CD8-positive, alpha-beta memory T cell (primary cell): ENCODE results near the gene CAP2. TPM values are rescaled to one million over a fixed set of nuclear protein-coding genes. Genes with fewer than 3 reads are reported as not detected.
"Not testable (repeated sequence)": the region's sequence is repeated elsewhere in the genome, so short reads cannot be mapped to it uniquely, and the experiment has no call there.

Experiments
- CTCF ChIA-PET: fragments of 350-600 bp; sonication (Branson Sonifier 250); formaldehyde crosslinking; loops from one replicate; lab custom pipeline; 2021; ENCODE audit warnings: antibody characterized with exemption; lab: Charles Lee
- POLR2A ChIA-PET: fragments of 350-600 bp; sonication (Branson Sonifier 250); formaldehyde crosslinking; loops from one replicate; lab custom pipeline; 2021; ENCODE audit warnings: antibody characterized with exemption; lab: Charles Lee
- DNase-seq, 5 donors: peaks; one replicate each; pipeline versions ENCODE4 v3.0.0 to v3.0.0-alpha.2; 2020 to 2022; ENCODE audit warnings: mixed read lengths in 1 of 5
- H3K27ac ChIP-seq: one replicate; pipeline ENCODE4 v1.7.0; 2013; ENCODE audit warnings: low read depth, mild to moderate bottlenecking, low read length, moderate library complexity
- H3K27me3 ChIP-seq: 2 replicates; pipeline ENCODE4 v1.7.0; 2013; ENCODE audit warnings: low read length, mild to moderate bottlenecking; ENCODE audit not compliant: insufficient read depth, poor library complexity, severe bottlenecking
- H3K36me3 ChIP-seq: 2 replicates; pipeline ENCODE4 v1.7.0; 2013; ENCODE audit warnings: mild to moderate bottlenecking, low read length, moderate library complexity; ENCODE audit not compliant: insufficient read depth
- H3K4me1 ChIP-seq: 2 replicates; pipeline ENCODE4 v1.7.0; 2013; ENCODE audit warnings: mild to moderate bottlenecking, low read length, moderate library complexity; ENCODE audit not compliant: insufficient read depth
- H3K4me3 ChIP-seq: 2 replicates; pipeline ENCODE4 v1.7.0; 2013; ENCODE audit warnings: mild to moderate bottlenecking, low read length
- H3K9me3 ChIP-seq: 2 replicates; pipeline ENCODE4 v1.7.0; 2013; ENCODE audit warnings: mild to moderate bottlenecking, low read length
- H3K27ac Mint-ChIP-seq, 8 donors: one replicate each; pipeline ENCODE4 v1.8.0; 2020 to 2021; ENCODE audit warnings: mixed read lengths in 8 of 8, mild to moderate bottlenecking in 6 of 8, inconsistent platforms in 3 of 8, moderate library complexity in 3 of 8
- H3K27me3 Mint-ChIP-seq, 2 donors: one replicate each; pipeline ENCODE4 v1.8.0; 2020 to 2021; ENCODE audit warnings: mixed read lengths in 2 of 2, mild to moderate bottlenecking in 1 of 2, moderate library complexity in 1 of 2
- H3K36me3 Mint-ChIP-seq, 3 donors: one replicate each; pipeline ENCODE4 v1.8.0; 2020 to 2021; ENCODE audit warnings: mixed read lengths in 3 of 3, inconsistent platforms in 1 of 3, mild to moderate bottlenecking in 1 of 3
- H3K4me1 Mint-ChIP-seq, 3 donors: one replicate each; pipeline ENCODE4 v1.8.0; 2020 to 2021; ENCODE audit warnings: mixed read lengths in 3 of 3, inconsistent platforms in 1 of 3, mild to moderate bottlenecking in 1 of 3
- H3K4me3 Mint-ChIP-seq, 7 donors: one replicate each; pipeline ENCODE4 v1.8.0; 2020 to 2021; ENCODE audit warnings: mixed read lengths in 7 of 7, mild to moderate bottlenecking in 6 of 7, moderate library complexity in 4 of 7, inconsistent platforms in 2 of 7
- H3K9me3 Mint-ChIP-seq, 5 donors: one replicate each; pipeline ENCODE4 v1.8.0; 2020 to 2022; ENCODE audit warnings: mixed read lengths in 5 of 5, mild to moderate bottlenecking in 3 of 5, moderate library complexity in 2 of 5, inconsistent platforms in 1 of 5
- polyA plus RNA-seq: library from polyadenylated mRNA; unstranded; fragments of 300-500 nt; fragmentation: Illumina TruSeq; gene quantifications from one replicate; pipeline ENCODE4 v1.2.3, GENCODE V29; 2021
- total RNA-seq, 2 experiments: library from RNA; stranded (reverse); gene quantifications; one replicate each; pipeline ENCODE4 v1.2.3, GENCODE V29; 2021

The CAP2 gene
- total and polyA plus RNA-seq, 3 experiments from 2014 or later: 1.0 TPM; not detected in 2

GRCh38 chr6:17429383-17430061, 36.1 kb downstream of the CAP2 start:
- no peak overlapping the region for H3K4me3 Mint-ChIP-seq
- no peaks in the 10 kb centered on the region for H3K4me1 Mint-ChIP-seq
- no peak overlapping the region for H3K27ac Mint-ChIP-seq
- Histone ChIP-seq H3K4me1 (no peaks in the 10 kb centered on the region), H3K27me3 (no peaks in the 10 kb centered on the region), H3K27ac (no peak overlapping the region), H3K36me3 (no peaks in the 10 kb centered on the region), H3K9me3 (no peaks in the 10 kb centered on the region), H3K4me3 (no peak overlapping the region)
- peaks cover 7 to 8% of the 10 kb centered on the region in 2 donors for H3K27me3 Mint-ChIP-seq
- no peaks in the 10 kb centered on the region for H3K9me3 Mint-ChIP-seq
- CTCF ChIA-PET: no interaction called here
- POLR2A ChIA-PET: no interaction called here
- no peaks in the 10 kb centered on the region for H3K36me3 Mint-ChIP-seq
- DNase-seq: no peak

GRCh38 chr6:17431581-17431980, 38.2 kb downstream of the CAP2 start:
- no peaks in the 10 kb centered on the region for H3K27me3 ChIP-seq
- Mint-ChIP-seq H3K27ac (peak overlapping the region in 1 of 8 donors; percentile 72), H3K4me1 (no peaks in the 10 kb centered on the region), H3K9me3 (no peaks in the 10 kb centered on the region), H3K4me3 (no peak overlapping the region), H3K27me3 (peaks cover 6 to 8% of the 10 kb centered on the region in 2 donors), H3K36me3 (no peaks in the 10 kb centered on the region)
- DNase-seq: no peak
- ChIA-PET POLR2A (no interaction called here), CTCF (no interaction called here)
- H3K27ac ChIP-seq: no peak overlapping the region
- no peaks in the 10 kb centered on the region for H3K4me1 ChIP-seq
- H3K4me3 ChIP-seq: no peak overlapping the region
- H3K36me3 ChIP-seq: no peaks in the 10 kb centered on the region
- no peaks in the 10 kb centered on the region for H3K9me3 ChIP-seq

- H3K9me3 Mint-ChIP-seq: no peaks in the 10 kb centered on the region
These were observed 39.0 kb downstream of the CAP2 start for GRCh38 chr6:17432356-17432755.

GRCh38 chr6:17439243-17439993, 46.0 kb downstream of the CAP2 start:
- Mint-ChIP-seq H3K36me3 (no peaks in the 10 kb centered on the region), H3K9me3 (no peaks in the 10 kb centered on the region)
- POLR2A ChIA-PET: no interaction called here

More at GRCh38 chr6:17432356-17432755, 39.0 kb downstream of the CAP2 start:
- Histone ChIP-seq H3K36me3 (no peaks in the 10 kb centered on the region), H3K27ac (no peak overlapping the region), H3K4me3 (no peak overlapping the region), H3K9me3 (no peaks in the 10 kb centered on the region), H3K27me3 (no peaks in the 10 kb centered on the region), H3K4me1 (no peaks in the 10 kb centered on the region)
- POLR2A ChIA-PET: no interaction called here
- CTCF ChIA-PET: no interaction called here
- Mint-ChIP-seq H3K4me1 (no peaks in the 10 kb centered on the region), H3K27me3 (peaks cover 3 to 8% of the 10 kb centered on the region in 2 donors), H3K27ac (no peak overlapping the region), H3K4me3 (no peak overlapping the region), H3K36me3 (no peaks in the 10 kb centered on the region)
- DNase-seq: no peak

GRCh38 chr6:17440811-17441210, 47.4 kb downstream of the CAP2 start:
- DNase-seq, H3K9me3 ChIP-seq, H3K4me3 Mint-ChIP-seq, CTCF ChIA-PET, H3K27me3 ChIP-seq, H3K9me3 Mint-ChIP-seq, H3K27ac ChIP-seq, H3K27me3 Mint-ChIP-seq, H3K4me1 ChIP-seq, H3K4me3 ChIP-seq, H3K4me1 Mint-ChIP-seq, POLR2A ChIA-PET, H3K27ac Mint-ChIP-seq, H3K36me3 Mint-ChIP-seq, H3K36me3 ChIP-seq: not testable (repeated sequence)

More at GRCh38 chr6:17439243-17439993, 46.0 kb downstream of the CAP2 start:
- peaks cover 5 to 7% of the 10 kb centered on the region in 2 donors for H3K27me3 Mint-ChIP-seq
- no peak for DNase-seq
- no peak overlapping the region for H3K27ac ChIP-seq
- H3K4me3 ChIP-seq: no peak overlapping the region
- CTCF ChIA-PET: no interaction called here
- H3K4me1 Mint-ChIP-seq: no peaks in the 10 kb centered on the region
- no peak overlapping the region for H3K27ac Mint-ChIP-seq
- H3K27me3 ChIP-seq: no peaks in the 10 kb centered on the region
- no peaks in the 10 kb centered on the region for H3K36me3 ChIP-seq
- no peak overlapping the region for H3K4me3 Mint-ChIP-seq
- no peaks in the 10 kb centered on the region for H3K9me3 ChIP-seq
- H3K4me1 ChIP-seq: no peaks in the 10 kb centered on the region

- Mint-ChIP-seq H3K4me3 (no peak overlapping the region), H3K36me3 (no peaks in the 10 kb centered on the region), H3K27ac (no peak overlapping the region), H3K4me1 (no peaks in the 10 kb centered on the region), H3K27me3 (peaks cover 4 to 6% of the 10 kb centered on the region in 2 donors), H3K9me3 (no peaks in the 10 kb centered on the region)
- ChIA-PET CTCF (no interaction called here), POLR2A (no interaction called here)
- no peaks in the 10 kb centered on the region for H3K4me1 ChIP-seq
- no peak for DNase-seq
- H3K27ac ChIP-seq: no peak overlapping the region
- no peaks in the 10 kb centered on the region for H3K27me3 ChIP-seq
- no peak overlapping the region for H3K4me3 ChIP-seq
- no peaks in the 10 kb centered on the region for H3K36me3 ChIP-seq
- H3K9me3 ChIP-seq: no peaks in the 10 kb centered on the region
These were observed 48.8 kb downstream of the CAP2 start for GRCh38 chr6:17442196-17442595.

GRCh38 chr6:17446713-17447112, 53.3 kb downstream of the CAP2 start:
- H3K36me3 Mint-ChIP-seq: no peaks in the 10 kb centered on the region
- Histone ChIP-seq H3K4me3 (no peak overlapping the region), H3K27me3 (no peaks in the 10 kb centered on the region), H3K27ac (no peak overlapping the region), H3K36me3 (no peaks in the 10 kb centered on the region), H3K9me3 (no peaks in the 10 kb centered on the region), H3K4me1 (no peaks in the 10 kb centered on the region)
- H3K27me3 Mint-ChIP-seq: peaks cover 2 to 3% of the 10 kb centered on the region in 2 donors
- H3K4me1 Mint-ChIP-seq: no peaks in the 10 kb centered on the region
- POLR2A ChIA-PET: no interaction called here
- no peak overlapping the region for H3K4me3 Mint-ChIP-seq
- H3K9me3 Mint-ChIP-seq: no peaks in the 10 kb centered on the region
- CTCF ChIA-PET: no interaction called here
- no peak for DNase-seq
- H3K27ac Mint-ChIP-seq: peak overlapping the region in 1 of 8 donors; percentile 44

- Histone ChIP-seq H3K27ac (no peak overlapping the region), H3K4me1 (no peaks in the 10 kb centered on the region), H3K27me3 (no peaks in the 10 kb centered on the region), H3K4me3 (no peak overlapping the region), H3K36me3 (no peaks in the 10 kb centered on the region), H3K9me3 (no peaks in the 10 kb centered on the region)
- CTCF ChIA-PET: no interaction called here
- DNase-seq: no peak
- H3K4me3 Mint-ChIP-seq: no peak overlapping the region
- H3K27ac Mint-ChIP-seq: no peak overlapping the region
- no peaks in the 10 kb centered on the region for H3K9me3 Mint-ChIP-seq
- no peaks in the 10 kb centered on the region for H3K36me3 Mint-ChIP-seq
- H3K27me3 Mint-ChIP-seq: peaks cover 2 to 9% of the 10 kb centered on the region in 2 donors
- no peaks in the 10 kb centered on the region for H3K4me1 Mint-ChIP-seq
- POLR2A ChIA-PET: no interaction called here
These were observed 54.8 kb downstream of the CAP2 start for GRCh38 chr6:17448165-17448564.
